Gastroesophageal sphincter (tissue), 4 donors: Measurements from ENCODE around the gene SMYD4. TPM values are rescaled to one million over a fixed set of nuclear protein-coding genes. Genes with fewer than 3 reads are reported as not detected.

Source experiments
- ATAC-seq: fragments of 150-250 bp; one replicate; pipeline ENCODE4 v1.9.1; 2016; ENCODE audit warnings: mild to moderate bottlenecking, moderate library complexity
- H3K27ac ChIP-seq, 4 donors: fragments of 200-600 bp; sonication (generic) in 3 of 4; 1 replicate in 3 of 4; 2 replicates in 1 of 4; pipeline ENCODE4 v1.5.1; 2016 to 2019
- H3K27me3 ChIP-seq: fragments of 200-600 bp; sonication (generic); one replicate; pipeline ENCODE4 v1.5.1; 2019
- H3K36me3 ChIP-seq, 2 donors: fragments of 200-600 bp; sonication (generic); one replicate each; pipeline ENCODE4 v1.5.1; 2019; ENCODE audit warnings: control low read depth in 1 of 2
- H3K4me1 ChIP-seq, 3 donors: fragments of 200-600 bp; sonication (generic); 1 replicate in 2 of 3; 2 replicates in 1 of 3; pipeline ENCODE4 v1.5.1; 2016 to 2019; ENCODE audit warnings: control low read depth in 2 of 3
- H3K4me3 ChIP-seq, 2 donors: fragments of 200-600 bp; sonication (generic); one replicate each; pipeline ENCODE4 v1.5.1; 2019; ENCODE audit warnings: mild to moderate bottlenecking in 1 of 2, moderate library complexity in 1 of 2
- H3K9me3 ChIP-seq, 3 donors: fragments of 200-600 bp; sonication (generic); one replicate each; pipeline ENCODE4 v1.5.1; 2017 to 2019; ENCODE audit warnings: control low read depth in 2 of 3
- EP300 ChIP-seq: sonication (generic); formaldehyde crosslinking; IDR thresholded peaks from one replicate; pipeline ENCODE4 v1.6.1; 2017; ENCODE audit warnings: antibody characterized with exemption, mild to moderate bottlenecking
- POLR2A ChIP-seq, 2 donors: fragments of 450-650 bp; IDR thresholded peaks; one replicate each; pipeline ENCODE4 v1.6.1; 2017; ENCODE audit warnings: antibody characterized with exemption in 2 of 2, mild to moderate bottlenecking in 2 of 2, moderate library complexity in 1 of 2
- POLR2AphosphoS5 ChIP-seq: sonication (generic); formaldehyde crosslinking; IDR thresholded peaks from one replicate; pipeline ENCODE4 v1.6.1; 2017; ENCODE audit warnings: antibody characterized with exemption
- WGBS, 2 donors: methylation state at CpG; one replicate each; pipeline ENCODE4 v1.1.5; 2018; ENCODE audit warnings: low coverage in 1 of 2; 5-methylcytosine and 5-hydroxymethylcytosine counted together
- total RNA-seq, 4 donors: library from RNA; depleted of rRNA; stranded (reverse); fragments of >200 nt; gene quantifications; one replicate each; pipeline ENCODE4 v1.1.0, GENCODE V29; 2016
- TF ChIP-seq, protein P1 (sequence below), 4 experiments: fragments of 200-600 bp in 2 of 4; fragments of 450-650 bp in 2 of 4; sonication (generic) in 1 of 4; IDR thresholded peaks; one replicate each; pipeline ENCODE4 v1.5.1; 2017 to 2019; ENCODE audit warnings: antibody characterized with exemption in 4 of 4, mild to moderate bottlenecking in 2 of 4, moderate library complexity in 2 of 4

The SMYD4 gene
- total RNA-seq, 4 donors from 2014 or later, result 8.1 to 14.0 (median 11.0) TPM

DNA sequence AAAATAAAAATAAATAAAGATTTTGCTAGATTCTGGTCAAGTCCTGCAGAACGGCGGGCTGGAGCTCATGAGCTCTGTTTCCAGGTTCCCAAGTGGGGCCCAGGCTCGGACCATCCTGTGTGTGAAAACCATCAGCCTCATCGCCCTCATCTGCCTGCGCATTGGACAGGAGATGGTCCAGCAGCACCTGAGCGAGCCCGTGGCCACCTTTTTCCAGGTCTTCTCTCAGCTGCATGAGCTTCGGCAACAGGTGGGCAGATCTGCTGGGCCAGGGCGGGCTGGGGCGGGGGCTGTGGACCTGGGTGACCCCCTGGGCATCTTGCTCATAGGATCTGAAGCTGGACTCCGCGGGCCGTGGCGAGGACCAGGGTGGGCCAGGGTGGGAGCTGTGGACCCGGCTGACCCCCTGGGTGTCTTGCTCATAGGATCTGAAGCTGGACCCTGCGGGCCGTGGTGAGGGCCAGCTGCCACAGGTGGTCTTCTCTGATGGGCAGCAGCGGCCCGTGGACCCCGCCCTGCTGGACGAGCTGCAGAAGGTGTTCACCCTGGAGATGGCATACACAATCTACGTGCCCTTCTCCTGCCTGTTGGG, 97.4 kb downstream of the SMYD4 start:
- no peak for TF ChIP-seq EP300
- 77 to 81% methylated on average over 3 to 5 of the region's 22 CpGs for WGBS, 2 donors
- Histone ChIP-seq H3K4me1 (peaks cover 0 to 64% (median 13%) of the 10 kb centered on the region in 3 donors), H3K4me3 (no peak overlapping the region), H3K36me3 (peaks cover 0 to 96% of the 10 kb centered on the region in 2 donors), H3K9me3 (no peaks in the 10 kb centered on the region), H3K27me3 (no peaks in the 10 kb centered on the region), H3K27ac (no peak overlapping the region)
- no peak for ATAC-seq

DNA sequence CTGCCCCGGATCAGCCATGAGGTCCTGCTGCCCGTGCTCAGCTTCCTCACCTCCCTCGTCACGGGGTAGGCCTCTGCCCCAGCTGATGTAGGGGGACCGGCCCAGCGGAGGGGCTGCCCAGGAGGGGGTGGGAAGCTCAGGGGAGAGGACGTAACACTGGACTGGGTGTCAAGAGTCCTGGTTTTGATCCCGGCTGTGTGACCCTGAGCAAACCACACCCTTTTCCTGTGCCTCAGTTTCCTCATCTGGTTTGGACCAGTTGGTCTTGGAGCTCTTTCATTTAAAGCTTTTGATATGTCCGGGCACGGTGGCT, 98.6 kb downstream of the SMYD4 start:
- peak overlapping the region in 3 of 4 donors; percentile 66 to 88 (median 74) for H3K27ac ChIP-seq
- H3K4me3 ChIP-seq, result no peak overlapping the region
- no peaks in the 10 kb centered on the region for H3K27me3 ChIP-seq
- H3K36me3 ChIP-seq, result peaks cover 0 to 96% of the 10 kb centered on the region in 2 donors
- H3K9me3 ChIP-seq, result no peaks in the 10 kb centered on the region
- 89 to 100% methylated on average over 2 to 8 of the region's 10 CpGs for WGBS, 2 donors
- TF ChIP-seq POLR2A (IDR thresholded peaks at IDR 0.05) (no peak), EP300 (no peak), POLR2AphosphoS5 (no peak)
- TF ChIP-seq, protein P1, sequence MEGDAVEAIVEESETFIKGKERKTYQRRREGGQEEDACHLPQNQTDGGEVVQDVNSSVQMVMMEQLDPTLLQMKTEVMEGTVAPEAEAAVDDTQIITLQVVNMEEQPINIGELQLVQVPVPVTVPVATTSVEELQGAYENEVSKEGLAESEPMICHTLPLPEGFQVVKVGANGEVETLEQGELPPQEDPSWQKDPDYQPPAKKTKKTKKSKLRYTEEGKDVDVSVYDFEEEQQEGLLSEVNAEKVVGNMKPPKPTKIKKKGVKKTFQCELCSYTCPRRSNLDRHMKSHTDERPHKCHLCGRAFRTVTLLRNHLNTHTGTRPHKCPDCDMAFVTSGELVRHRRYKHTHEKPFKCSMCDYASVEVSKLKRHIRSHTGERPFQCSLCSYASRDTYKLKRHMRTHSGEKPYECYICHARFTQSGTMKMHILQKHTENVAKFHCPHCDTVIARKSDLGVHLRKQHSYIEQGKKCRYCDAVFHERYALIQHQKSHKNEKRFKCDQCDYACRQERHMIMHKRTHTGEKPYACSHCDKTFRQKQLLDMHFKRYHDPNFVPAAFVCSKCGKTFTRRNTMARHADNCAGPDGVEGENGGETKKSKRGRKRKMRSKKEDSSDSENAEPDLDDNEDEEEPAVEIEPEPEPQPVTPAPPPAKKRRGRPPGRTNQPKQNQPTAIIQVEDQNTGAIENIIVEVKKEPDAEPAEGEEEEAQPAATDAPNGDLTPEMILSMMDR (IDR thresholded peaks at IDR 0.05), result no peak
- no peak for ATAC-seq
- H3K4me1 ChIP-seq, result peaks cover 0 to 64% (median 8%) of the 10 kb centered on the region in 3 donors

DNA sequence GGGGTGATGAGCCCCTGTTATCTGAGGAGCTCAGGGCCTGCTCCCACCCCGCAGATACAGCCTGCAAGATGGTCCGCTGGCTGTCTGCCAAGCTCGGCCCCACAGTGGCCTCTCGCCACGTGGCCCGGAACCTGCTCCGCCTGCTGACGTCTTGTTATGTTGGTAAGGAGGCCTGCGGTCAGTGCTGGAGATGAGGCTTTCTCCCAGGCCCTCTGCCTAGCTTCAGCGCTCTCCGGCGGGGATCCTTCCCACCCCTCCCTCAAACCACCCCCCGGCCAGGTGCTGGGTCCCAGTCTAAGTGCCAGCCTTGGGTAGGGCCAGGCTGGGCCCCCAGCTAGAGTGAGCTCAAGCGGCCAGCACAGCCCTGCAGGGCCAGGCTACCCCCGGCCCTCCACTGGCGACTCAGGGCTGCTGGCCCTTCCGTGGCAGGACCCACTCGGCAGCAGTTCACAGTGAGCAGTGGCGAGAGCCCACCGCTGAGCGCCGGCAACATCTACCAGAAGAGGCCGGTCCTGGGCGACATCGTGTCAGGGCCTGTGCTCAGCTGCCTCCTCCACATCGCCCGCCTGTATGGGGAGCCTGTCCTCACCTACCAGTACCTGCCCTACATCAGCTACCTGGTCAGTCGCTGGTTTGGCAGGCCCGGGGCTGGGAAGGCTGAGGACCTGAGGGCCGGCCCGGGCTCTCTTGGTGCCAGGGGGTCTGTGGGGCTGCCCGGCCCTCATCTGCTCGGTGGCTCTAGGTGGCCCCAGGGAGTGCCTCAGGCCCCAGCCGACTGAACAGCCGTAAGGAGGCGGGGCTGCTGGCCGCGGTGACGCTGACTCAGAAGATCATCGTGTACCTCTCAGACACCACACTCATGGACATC, 99.1 kb downstream of the SMYD4 start:
- no peaks in the 10 kb centered on the region for H3K27me3 ChIP-seq
- peak overlapping the region; percentile 8 to 88 (median 70) for H3K27ac ChIP-seq
- no peaks in the 10 kb centered on the region for H3K9me3 ChIP-seq
- ATAC-seq, result peak; percentile 82
- H3K4me3 ChIP-seq, result peak overlapping the region in 1 of 2 donors; percentile 28
- H3K36me3 ChIP-seq, result peaks cover 0 to 96% of the 10 kb centered on the region in 2 donors
- TF ChIP-seq POLR2AphosphoS5, result peak; percentile 46
- TF ChIP-seq POLR2A (IDR thresholded peaks at IDR 0.05), result peak in 1 of 2 donors; percentile 19
- TF ChIP-seq, protein P1 (IDR thresholded peaks at IDR 0.05), result no peak
- WGBS, 2 donors, result 0% methylated on average over 1 of the region's 40 CpGs; no CpG with 5 or more reads in 1 of the 2 donors
- H3K4me1 ChIP-seq, result peaks cover 0 to 64% (median 9%) of the 10 kb centered on the region in 3 donors

DNA sequence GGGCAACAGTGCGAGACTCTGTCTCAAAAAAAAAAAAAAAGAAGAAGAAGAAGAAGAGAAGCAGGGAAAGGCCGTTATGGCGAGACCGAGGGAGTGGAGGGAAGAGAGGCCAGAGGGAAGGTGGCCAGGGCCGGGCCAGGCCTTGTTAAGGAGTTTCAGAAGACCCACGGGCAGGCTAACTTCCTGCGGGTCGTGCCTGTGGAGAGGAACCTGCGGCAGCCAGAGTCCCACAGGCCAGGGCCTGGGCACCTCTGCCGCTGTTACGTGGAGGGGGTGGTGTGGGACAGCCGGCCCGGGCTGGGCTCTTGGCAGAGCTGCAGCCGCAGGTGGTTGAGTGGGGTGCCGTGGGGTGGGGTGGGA, 99.8 kb downstream of the SMYD4 start:
- Histone ChIP-seq H3K4me3 (peak overlapping the region in 1 of 2 donors; percentile 28), H3K27ac (peak overlapping the region in 3 of 4 donors; percentile 66 to 88 (median 74)), H3K4me1 (peaks cover 0 to 68% (median 15%) of the 10 kb centered on the region in 3 donors), H3K36me3 (peaks cover 0 to 90% of the 10 kb centered on the region in 2 donors), H3K27me3 (no peaks in the 10 kb centered on the region), H3K9me3 (no peaks in the 10 kb centered on the region)
- ATAC-seq, result peak; percentile 7
- TF ChIP-seq, protein P1 (IDR thresholded peaks at IDR 0.05), result no peak
- TF ChIP-seq EP300 (no peak), POLR2AphosphoS5 (no peak), POLR2A (IDR thresholded peaks at IDR 0.05) (no peak)
- 40 to 45% methylated on average over 1 to 13 of the region's 15 CpGs for WGBS, 2 donors

Other genes starting within 250 kb of the SMYD4 start
- gene SLC43A2, start 201.1 kb downstream of the SMYD4 start, total RNA-seq, result 10 to 100 TPM in 3 of 4 donors, 1 to 10 TPM in 1; 6.4 to 16.8 (median 10.4) TPM
- 10 to 100 TPM in 3 of 4 donors, 1 to 10 TPM in 1; 8.9 to 16.8 (median 12.7) TPM for gene SCARF1, start 184.2 kb downstream of the SMYD4 start, total RNA-seq
- 10 to 100 TPM; 17.4 to 33.4 (median 22.2) TPM for gene RILP, start 180.0 kb downstream of the SMYD4 start, total RNA-seq
- gene PRPF8, start 145.0 kb downstream of the SMYD4 start, total RNA-seq, result 100 to 1,000 TPM; 111 to 195 (median 161) TPM
- gene TLCD2, start 119.5 kb downstream of the SMYD4 start, total RNA-seq, result 1 to 10 TPM; 4.2 to 5.1 (median 4.8) TPM
- gene WDR81, start 105.2 kb downstream of the SMYD4 start, total RNA-seq, result 10 to 100 TPM; 21.8 to 44.1 (median 32.2) TPM
- gene SERPINF2, start 87.0 kb downstream of the SMYD4 start, total RNA-seq, result 1 to 10 TPM; 2.0 to 7.6 (median 5.1) TPM
- 100 to 1,000 TPM; 136 to 634 (median 302) TPM for gene SERPINF1, start 67.8 kb downstream of the SMYD4 start, total RNA-seq
- gene RPA1, start 103 bp upstream of the SMYD4 start, total RNA-seq, result 10 to 100 TPM; 22.0 to 33.0 (median 25.2) TPM
- under 1 TPM in 3 of 4 donors, not detected in 1; 0.58 to 0.81 (median 0.72) TPM for gene RTN4RL1, start 195.4 kb upstream of the SMYD4 start, total RNA-seq
- 10 to 100 TPM; 29.9 to 35.6 (median 34.0) TPM for gene DPH1, start 200.3 kb upstream of the SMYD4 start, total RNA-seq
- 10 to 100 TPM; 19.6 to 40.3 (median 36.5) TPM for gene OVCA2, start 212.1 kb upstream of the SMYD4 start, total RNA-seq
- gene HIC1, start 225.2 kb upstream of the SMYD4 start, total RNA-seq, result 10 to 100 TPM; 32.8 to 56.2 (median 41.6) TPM